Activated gamma-delta T cell treated with anti-CD3 and anti-CD28 coated beads, Interleukin-2, amount 50 U/mL, for 16 hours (primary cell): ENCODE data around the gene NR1H3.
A peak's percentile ranks its signal among the peaks of the same experiment; 100 is the strongest.
"Not testable (repeated sequence)": the region's sequence is repeated elsewhere in the genome, so short reads cannot be mapped to it uniquely, and the experiment has no call there.

Experiments used
- DNase-seq: peaks from one replicate; pipeline ENCODE4 v3.0.0-alpha.2; 2020; ENCODE audit warnings: low read depth

The NR1H3 gene

DNA sequence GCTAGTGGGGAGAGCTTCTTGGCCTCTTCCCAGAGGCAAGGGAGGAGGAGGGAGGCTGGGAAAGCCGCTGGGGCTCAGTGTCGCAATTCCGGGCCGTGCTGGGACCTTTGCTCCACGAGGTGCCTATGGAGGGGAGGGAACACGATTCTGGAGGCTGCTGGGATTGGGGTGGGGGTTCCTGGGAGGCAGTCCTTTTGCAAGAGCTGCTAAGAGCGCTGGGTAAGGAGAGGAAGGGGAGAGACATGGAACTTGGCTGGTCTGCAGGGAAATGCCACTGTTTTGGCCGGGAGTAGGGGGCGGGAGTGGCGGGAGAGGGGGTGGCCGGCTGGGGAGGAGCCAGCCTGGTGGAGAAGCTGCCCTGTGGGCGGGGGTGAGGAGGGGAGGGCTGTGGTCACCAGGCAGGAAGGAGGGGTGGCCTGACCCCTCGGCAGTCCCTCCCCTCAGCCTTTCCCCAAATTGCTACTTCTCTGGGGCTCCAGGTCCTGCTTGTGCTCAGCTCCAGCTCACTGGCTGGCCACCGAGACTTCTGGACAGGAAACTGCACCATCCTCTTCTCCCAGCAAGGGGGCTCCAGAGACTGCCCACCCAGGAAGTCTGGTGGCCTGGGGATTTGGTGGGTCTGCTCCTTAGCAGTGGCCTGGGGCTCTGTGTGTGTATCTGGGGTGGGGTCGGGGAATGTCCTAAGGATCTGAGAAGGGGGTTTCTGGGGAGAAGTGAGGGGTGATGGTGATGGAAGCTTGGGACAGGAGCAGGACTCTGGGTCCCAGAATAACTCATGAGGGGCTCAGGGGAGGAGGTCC is at the start of gene NR1H3:
NR1H3 (plus strand) TSS at position 480 of the 800 bp plus-strand sequence. CDS start 1,221 bp downstream, outside the sequence.
- DNase-seq = no peak

DNA sequence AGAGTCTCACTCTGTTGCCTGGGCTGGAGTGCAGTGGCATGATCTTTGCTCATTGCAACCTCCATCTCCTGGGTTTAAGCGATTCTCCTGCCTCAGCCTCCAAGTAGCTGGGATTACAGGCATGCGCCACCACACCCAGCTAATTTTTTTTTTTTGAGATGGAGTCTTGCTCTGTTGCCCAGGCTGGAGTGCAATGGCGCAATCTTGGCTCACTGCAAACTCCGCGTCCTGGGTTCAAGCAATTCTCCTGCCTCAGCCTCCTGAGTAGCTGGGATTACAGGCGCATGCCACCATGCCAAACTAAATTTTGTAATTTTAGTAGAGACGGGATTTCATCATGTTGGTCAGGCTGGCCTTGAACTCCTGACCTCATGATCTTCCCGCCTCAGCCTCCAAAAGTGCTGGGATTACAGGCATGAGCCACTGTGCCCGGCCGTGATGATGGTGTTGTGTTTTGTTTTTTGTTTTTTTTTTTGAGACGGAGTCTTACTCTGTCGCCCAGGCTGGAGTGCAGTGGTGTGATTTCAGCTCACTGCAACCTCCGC is 49.7 kb upstream of the NR1H3 start:
- not testable (repeated sequence) for DNase-seq

DNA sequence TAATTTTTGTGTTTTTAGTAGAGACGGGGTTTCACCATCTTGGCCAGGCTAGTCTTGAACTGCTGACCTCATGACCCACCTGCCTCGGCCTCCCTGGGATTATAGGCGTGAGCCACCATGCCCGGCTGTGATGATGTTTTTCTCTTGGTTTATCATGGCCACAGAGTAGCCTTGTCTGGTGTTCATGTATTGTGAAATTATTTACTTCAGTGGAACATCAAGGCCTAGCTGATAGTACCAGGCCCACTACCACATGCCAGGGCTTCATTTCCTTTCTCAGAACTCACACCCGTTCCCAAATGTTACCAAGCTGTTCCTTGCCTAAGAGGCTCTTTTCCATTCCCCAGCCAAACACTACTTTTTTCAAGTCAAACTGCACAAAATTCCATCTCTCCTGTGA is 49.2 kb upstream of the NR1H3 start:
- no peak for DNase-seq

- no peak for DNase-seq
Observed at GRCh38 chr11:47212938-47213337, 44.9 kb upstream of the NR1H3 start.

DNA sequence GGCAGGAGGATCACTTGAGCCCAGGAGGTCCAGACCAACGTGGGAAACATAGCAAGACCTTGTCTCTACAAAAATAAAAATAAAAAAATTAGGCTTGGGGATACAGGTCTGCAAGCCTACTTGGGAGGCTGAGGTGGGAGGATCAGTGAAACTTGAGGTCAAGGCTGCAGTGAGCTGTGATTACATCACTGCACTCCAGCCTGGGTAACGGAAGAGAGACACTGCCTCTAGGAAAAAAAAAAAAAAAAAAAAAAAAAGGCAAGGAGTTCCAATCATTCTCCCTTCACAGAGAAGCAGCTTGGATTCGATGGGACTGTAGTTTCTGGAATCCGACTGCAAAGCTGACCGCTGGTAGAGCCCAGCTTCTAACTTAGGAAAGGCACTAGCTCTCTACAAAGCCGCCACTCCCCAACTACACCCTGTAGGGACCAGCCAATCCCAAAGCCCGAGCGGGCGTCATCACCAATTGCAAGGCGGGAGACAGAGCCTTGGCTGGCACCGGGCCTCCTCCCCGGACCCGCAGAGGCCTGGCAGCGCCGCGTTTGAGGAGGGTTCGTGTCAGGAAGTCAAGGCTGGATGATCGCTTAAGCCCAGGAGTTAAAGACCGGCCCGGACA is 43.7 kb upstream of the NR1H3 start:
- peak; percentile 66 for DNase-seq

GRCh38 chr11:47215366-47215910 is 42.4 kb upstream of the NR1H3 start:
- no peak for DNase-seq

DNA sequence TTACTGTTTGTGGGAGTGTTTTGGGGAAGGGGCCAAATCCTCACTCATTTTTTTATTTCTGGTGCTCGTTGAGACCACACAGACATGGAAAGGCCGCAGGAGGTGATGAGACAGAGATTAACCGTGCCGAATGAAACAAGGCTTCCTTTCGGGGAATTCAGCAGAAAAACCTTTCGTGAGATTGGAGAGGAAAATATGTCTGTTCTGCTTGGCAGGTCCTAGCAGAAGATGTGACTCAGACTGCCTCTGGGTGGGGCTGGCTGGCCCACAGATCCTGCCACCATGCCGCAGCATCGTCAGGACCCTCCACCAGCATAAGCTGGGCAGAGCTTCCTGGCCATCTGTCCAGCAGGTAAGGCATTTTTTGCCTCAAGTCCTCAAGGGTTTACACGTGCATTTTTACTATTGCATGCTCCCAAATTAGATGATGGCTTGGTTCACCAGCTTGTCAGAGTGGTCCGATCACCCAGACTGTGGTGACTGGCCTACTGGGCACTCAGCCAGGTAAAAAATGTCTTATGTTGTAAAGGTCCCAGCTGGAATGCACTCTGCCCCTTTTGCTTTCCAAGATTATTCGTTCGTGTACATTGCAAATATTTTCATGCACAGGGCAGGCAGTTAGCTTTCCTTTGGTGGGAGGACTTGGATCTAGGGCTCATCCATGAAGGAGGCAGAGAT is 41.5 kb upstream of the NR1H3 start:
- peak; percentile 53 for DNase-seq

GRCh38 chr11:47220401-47220821 is 37.4 kb upstream of the NR1H3 start:
- no peak for DNase-seq

- DNase-seq = no peak
Observed at GRCh38 chr11:47222696-47223095, 35.1 kb upstream of the NR1H3 start.

DNA sequence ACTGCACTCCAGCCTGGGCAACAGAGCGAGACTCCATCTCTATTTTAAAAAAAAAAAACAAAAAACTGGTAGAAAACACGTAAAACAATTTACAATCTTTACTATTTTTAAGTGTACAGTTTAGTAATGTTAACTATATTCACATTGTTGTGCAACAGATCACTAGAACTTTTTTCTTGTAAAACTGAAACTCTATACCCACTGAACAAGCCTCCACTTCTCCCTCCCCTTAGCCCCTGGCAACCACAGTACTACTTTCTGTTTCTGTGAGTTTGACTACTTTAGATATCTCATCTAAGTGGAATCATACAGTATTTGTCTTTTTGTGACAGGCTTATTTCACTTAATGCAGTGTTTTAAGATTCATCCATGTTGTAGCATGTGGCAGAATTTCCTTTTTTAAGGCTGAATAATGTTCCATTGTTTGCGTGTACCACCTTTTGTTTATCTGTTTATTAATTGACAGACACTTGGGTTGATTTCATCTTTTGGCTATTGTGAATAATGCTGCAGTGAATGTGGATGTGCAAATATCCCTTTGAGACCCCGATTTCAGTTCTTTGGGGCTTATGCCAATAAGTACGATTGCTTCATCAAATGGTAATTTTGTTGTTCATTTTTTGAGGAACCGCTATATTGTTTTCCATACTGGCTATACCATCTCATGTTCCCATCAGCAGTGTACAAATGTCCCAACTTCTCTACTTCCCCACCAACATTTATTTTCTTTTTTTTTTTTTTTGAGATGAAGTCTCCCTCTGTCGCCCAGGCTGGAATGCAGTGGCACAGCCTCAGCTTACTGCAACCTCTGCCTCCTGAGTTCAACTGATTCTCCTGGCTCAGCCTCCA is 32.0 kb upstream of the NR1H3 start:
- no peak for DNase-seq

- DNase-seq = no peak
Observed at GRCh38 chr11:47229161-47229560, 28.6 kb upstream of the NR1H3 start.

GRCh38 chr11:47233051-47233450 is 24.7 kb upstream of the NR1H3 start:
- no peak for DNase-seq

GRCh38 chr11:47233989-47234668 is 23.7 kb upstream of the NR1H3 start:
- no peak for DNase-seq

DNA sequence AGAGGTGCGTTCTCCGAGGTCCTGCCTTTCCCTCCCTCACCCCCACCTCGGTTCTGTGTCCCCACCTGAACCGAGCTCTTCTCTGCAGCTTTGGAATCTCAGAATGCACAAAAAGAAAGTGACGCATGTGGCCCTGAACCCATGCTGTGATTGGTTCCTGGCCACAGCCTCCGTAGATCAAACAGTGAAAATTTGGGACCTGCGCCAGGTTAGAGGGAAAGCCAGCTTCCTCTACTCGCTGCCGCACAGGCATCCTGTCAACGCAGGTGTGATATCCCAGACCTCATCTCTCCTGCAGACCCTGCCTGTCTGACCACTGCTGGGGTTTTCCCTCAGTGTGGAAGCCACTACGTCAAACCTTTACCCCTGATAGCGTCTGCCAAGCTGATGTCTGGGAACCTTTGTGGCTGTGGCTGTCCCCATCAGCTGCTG is 23.1 kb upstream of the NR1H3 start:
- DNase-seq = peak; percentile 30

GRCh38 chr11:47235163-47235562 is 22.6 kb upstream of the NR1H3 start:
- DNase-seq = no peak

DNA sequence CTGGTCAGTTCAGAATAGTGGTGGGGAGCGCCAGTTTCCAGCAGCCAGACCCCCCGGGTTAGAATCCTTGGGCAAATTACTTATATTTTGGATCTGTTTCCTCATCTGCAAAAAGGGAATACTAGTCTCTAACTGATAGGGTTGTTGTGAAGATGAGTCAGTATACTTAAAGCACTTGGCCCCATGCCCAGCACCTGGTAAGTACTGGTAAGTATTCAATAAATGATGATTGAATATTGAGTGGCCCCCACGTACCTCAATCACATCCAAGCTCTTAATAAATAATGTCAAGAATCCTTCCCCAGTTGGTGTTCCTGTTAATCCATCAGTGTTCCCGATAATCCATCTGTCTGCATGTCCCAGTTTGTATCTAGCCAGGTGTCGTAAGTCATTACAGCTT is 21.3 kb upstream of the NR1H3 start:
- no peak for DNase-seq

DNA sequence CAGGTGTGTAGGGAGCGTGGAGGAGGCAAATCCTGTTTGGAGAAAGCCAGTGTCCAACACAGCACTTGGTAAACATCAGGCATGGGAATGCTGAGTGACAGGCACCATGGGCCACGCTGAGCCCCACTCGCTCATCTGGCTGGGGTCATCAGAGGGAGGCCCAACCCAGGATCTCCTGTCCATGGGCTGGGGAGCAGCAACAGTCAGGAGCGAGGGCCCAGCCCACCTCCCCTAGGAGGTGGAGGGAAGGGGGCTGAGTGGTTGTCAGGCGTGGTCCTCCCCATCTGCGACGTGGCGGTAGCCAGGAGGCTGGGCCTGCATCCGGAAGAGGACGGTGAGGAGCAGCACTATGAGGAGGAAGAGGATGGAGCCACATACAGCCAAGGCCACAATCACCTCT is 17.9 kb upstream of the NR1H3 start:
- no peak for DNase-seq

GRCh38 chr11:47241841-47242301 is 15.9 kb upstream of the NR1H3 start:
- no peak for DNase-seq

DNA sequence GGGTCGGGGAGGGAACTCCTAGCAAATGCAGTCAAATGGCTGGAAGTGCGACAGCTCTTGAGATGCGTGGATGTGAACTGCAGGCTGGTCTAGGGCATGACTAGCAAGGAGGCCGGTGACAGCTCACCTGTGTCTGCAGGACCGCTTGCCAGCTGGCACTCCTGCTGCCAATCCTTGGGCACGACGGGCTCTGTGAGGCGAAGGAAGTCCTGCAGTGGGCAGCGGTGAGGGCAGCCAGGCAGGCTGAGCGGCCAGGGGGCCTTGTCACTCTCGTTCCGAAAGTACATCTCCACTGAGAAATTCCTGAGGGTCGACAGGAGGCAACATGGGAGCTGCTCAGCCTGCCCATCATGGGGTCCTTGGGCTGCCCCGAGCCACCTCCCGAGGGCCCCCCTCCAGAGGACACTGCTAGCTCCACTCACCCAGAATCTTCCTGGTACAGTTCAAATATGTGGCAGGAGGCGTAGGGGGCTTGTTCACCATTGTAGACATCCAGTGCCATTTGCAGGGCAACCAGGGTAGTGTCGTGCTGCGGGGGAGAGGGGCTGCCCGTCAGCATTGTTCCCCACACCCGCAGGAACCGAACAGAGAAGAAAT is 15.1 kb upstream of the NR1H3 start:
- no peak for DNase-seq

DNA sequence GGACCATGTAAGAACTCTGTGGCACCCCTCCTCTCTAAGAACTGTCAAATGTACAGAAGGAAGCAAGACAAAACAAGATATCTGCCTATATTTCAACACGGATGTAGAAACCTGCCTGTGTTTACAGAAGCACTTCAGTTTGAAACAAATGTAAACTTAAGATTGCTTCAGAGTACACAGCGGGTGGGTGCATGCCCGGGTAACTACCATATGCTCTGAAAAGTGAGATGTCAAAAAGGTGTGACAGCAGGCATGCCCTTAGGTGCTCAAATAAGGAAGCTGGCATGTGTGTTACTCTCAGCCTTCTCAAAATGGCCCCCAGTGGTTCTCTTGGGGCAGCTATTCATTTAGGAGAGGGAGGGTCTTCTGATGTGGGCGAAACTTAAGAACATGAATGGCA is 14.3 kb upstream of the NR1H3 start:
- no peak for DNase-seq
